GM21360 (cell line): ENCODE data around the gene CUX1.
"Not testable (repeated sequence)": the region's sequence is repeated elsewhere in the genome, so short reads cannot be mapped to it uniquely, and the experiment has no call there.

ENCODE experiments used
- ATAC-seq: cut with Tn5 transposase; IDR thresholded peaks from one replicate; pipeline ENCODE4 v1.9.1; 2021; ENCODE audit warnings: mild to moderate bottlenecking, moderate library complexity; ENCODE audit not compliant: unreplicated experiment

Gene CUX1

GRCh38 chr7:101913851-101914250 is 96.4 kb downstream of the CUX1 start:
- no peak for ATAC-seq

GRCh38 chr7:101915000-101915399 is 97.6 kb downstream of the CUX1 start:
- ATAC-seq: no peak

GRCh38 chr7:101916041-101916800 is 98.8 kb downstream of the CUX1 start:
- ATAC-seq: no peak

GRCh38 chr7:101916876-101917275 is 99.5 kb downstream of the CUX1 start:
- no peak for ATAC-seq

- ATAC-seq: no peak
These were observed 100.1 kb downstream of the CUX1 start for GRCh38 chr7:101917566-101917965.

GRCh38 chr7:101918426-101918825 is 101.0 kb downstream of the CUX1 start:
- ATAC-seq: no peak

GRCh38 chr7:101919363-101920115 is 102.1 kb downstream of the CUX1 start:
- ATAC-seq: no peak

- no peak for ATAC-seq
These were observed 103.6 kb downstream of the CUX1 start for GRCh38 chr7:101921061-101921460.

- not testable (repeated sequence) for ATAC-seq
These were observed 104.4 kb downstream of the CUX1 start for GRCh38 chr7:101921546-101922489.

- ATAC-seq: no peak
These were observed 105.5 kb downstream of the CUX1 start for GRCh38 chr7:101922631-101923601.

GRCh38 chr7:101923602-101923985 is 106.2 kb downstream of the CUX1 start:
- ATAC-seq: no peak

- no peak for ATAC-seq
These were observed 106.7 kb downstream of the CUX1 start for GRCh38 chr7:101924171-101924570.

GRCh38 chr7:101926265-101926664 is 108.8 kb downstream of the CUX1 start:
- no peak for ATAC-seq

- ATAC-seq: no peak
These were observed 110.0 kb downstream of the CUX1 start for GRCh38 chr7:101927389-101927788.

GRCh38 chr7:101927802-101928201 is 110.4 kb downstream of the CUX1 start:
- no peak for ATAC-seq

- ATAC-seq: no peak
These were observed 111.8 kb downstream of the CUX1 start for GRCh38 chr7:101929256-101929655.

- not testable (repeated sequence) for ATAC-seq
These were observed 112.5 kb downstream of the CUX1 start for GRCh38 chr7:101929911-101930310.

- ATAC-seq: no peak
These were observed 114.7 kb downstream of the CUX1 start for GRCh38 chr7:101932083-101932482.

- no peak for ATAC-seq
These were observed 115.6 kb downstream of the CUX1 start for GRCh38 chr7:101933028-101933427.

- ATAC-seq: peak; percentile 62
These were observed 116.3 kb downstream of the CUX1 start for GRCh38 chr7:101933688-101934121.
